Mesendoderm (in vitro differentiated cells): Measurements from ENCODE around the gene ETNK2.

Experiments
- DNase-seq: peaks from one replicate; pipeline ENCODE4 v3.0.0; 2013
- H2AK5ac ChIP-seq: 2 replicates; pipeline ENCODE4 v1.6.1; 2013; ENCODE audit warnings: low read length, inconsistent platforms
- H2BK120ac ChIP-seq: 2 replicates; pipeline ENCODE4 v1.6.1; 2013; ENCODE audit warnings: low read depth, mild to moderate bottlenecking, low read length, moderate library complexity, mixed read lengths
- H2BK15ac ChIP-seq: replicated peaks from 2 replicates; pipeline ENCODE4 v1.6.1; 2013; ENCODE audit warnings: low read depth, mild to moderate bottlenecking, moderate library complexity
- H2BK5ac ChIP-seq: 2 replicates; pipeline ENCODE4 v1.6.1; 2013; ENCODE audit warnings: low read length, inconsistent platforms
- H3K18ac ChIP-seq: 2 replicates; pipeline ENCODE4 v1.6.1; 2013; ENCODE audit warnings: mild to moderate bottlenecking, low read length, mixed read lengths
- H3K23ac ChIP-seq: one replicate; pipeline ENCODE4 v1.6.1; 2013; ENCODE audit warnings: low read length
- H3K27ac ChIP-seq: 2 replicates; pipeline ENCODE4 v1.5.1; 2013; ENCODE audit warnings: low read depth, mild to moderate bottlenecking, inconsistent platforms, low read length, moderate library complexity
- H3K27me3 ChIP-seq: 2 replicates; pipeline ENCODE4 v1.6.1; 2013; ENCODE audit warnings: low read length, control low read depth, mild to moderate bottlenecking, inconsistent platforms; ENCODE audit not compliant: insufficient read depth, poor library complexity
- H3K36me3 ChIP-seq: 2 replicates; pipeline ENCODE4 v1.6.1; 2013; ENCODE audit warnings: low read length, inconsistent platforms; ENCODE audit not compliant: control insufficient read depth, insufficient read depth
- H3K4ac ChIP-seq: one replicate; pipeline ENCODE4 v1.6.1; 2013; ENCODE audit warnings: low read depth, mild to moderate bottlenecking, low read length, moderate library complexity
- H3K4me1 ChIP-seq: 2 replicates; pipeline ENCODE4 v1.6.1; 2013; ENCODE audit warnings: low read depth, low read length, inconsistent platforms; ENCODE audit not compliant: control insufficient read depth
- H3K4me2 ChIP-seq: 2 replicates; pipeline ENCODE4 v1.6.1; 2013; ENCODE audit warnings: low read length
- H3K4me3 ChIP-seq: 2 replicates; pipeline ENCODE4 v1.5.1; 2013; ENCODE audit warnings: mild to moderate bottlenecking, low read length
- H3K56ac ChIP-seq: one replicate; pipeline ENCODE4 v1.6.1; 2013; ENCODE audit warnings: low read length
- H3K79me1 ChIP-seq: 2 replicates; pipeline ENCODE4 v1.6.1; 2013; ENCODE audit warnings: low read length, inconsistent platforms
- H3K79me2 ChIP-seq: 2 replicates; pipeline ENCODE4 v1.6.1; 2013; ENCODE audit warnings: mild to moderate bottlenecking, low read length; ENCODE audit not compliant: control insufficient read depth, insufficient read depth
- H3K9ac ChIP-seq: 2 replicates; pipeline ENCODE4 v1.6.1; 2013; ENCODE audit warnings: low read length, inconsistent platforms
- H4K5ac ChIP-seq: one replicate; pipeline ENCODE4 v1.6.1; 2013; ENCODE audit warnings: low read length
- H4K8ac ChIP-seq: one replicate; pipeline ENCODE4 v1.6.1; 2013; ENCODE audit warnings: low read depth, mild to moderate bottlenecking, control low read depth, low read length, moderate library complexity
- WGBS: extraction: QIAGEN DNeasy Blood & Tissue Kit; methylation state at CpG from one replicate; pipeline ENCODE4 v1.1.7; 2013; ENCODE audit warnings: low lambda C conversion rate, missing lambda C conversion rate; ENCODE audit not compliant: insufficient coverage; ENCODE audit errors: extremely low coverage; 5-methylcytosine and 5-hydroxymethylcytosine counted together

Gene ETNK2

DNA sequence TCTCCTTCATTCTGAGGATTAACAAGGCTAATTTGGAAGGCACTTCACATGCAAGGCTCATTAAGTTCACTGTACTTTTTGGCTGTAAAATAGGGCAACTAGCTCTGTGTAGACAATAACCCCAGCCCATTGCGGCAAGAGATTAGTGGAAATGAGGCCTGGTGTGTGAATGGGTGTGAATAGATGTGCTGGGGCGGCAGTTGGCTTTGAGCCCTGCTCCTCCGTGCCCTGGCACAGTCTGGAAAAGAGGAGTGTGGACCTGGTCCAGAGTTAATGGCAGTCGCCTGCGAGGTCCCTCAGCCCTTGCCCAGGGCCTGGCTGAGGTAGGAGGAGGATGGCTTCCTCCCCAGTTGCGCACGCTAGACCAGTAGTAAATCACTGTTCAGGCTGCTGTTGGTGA is 39.6 kb upstream of the ETNK2 start:
- Histone ChIP-seq H3K36me3 (no peaks in the 10 kb centered on the region), H3K56ac (no peak overlapping the region), H3K4ac (no peak overlapping the region), H3K79me2 (no peaks in the 10 kb centered on the region), H3K27me3 (peaks cover 2% of the 10 kb centered on the region), H3K18ac (no peak overlapping the region), H3K27ac (no peak overlapping the region), H3K79me1 (no peaks in the 10 kb centered on the region), H2BK15ac (no peak overlapping the region), H2BK5ac (no peak overlapping the region), H2BK120ac (no peak overlapping the region), H3K4me3 (no peak overlapping the region), H3K23ac (no peak overlapping the region), H2AK5ac (no peak overlapping the region), H3K4me2 (no peak overlapping the region), H3K9ac (no peak overlapping the region), H4K8ac (no peak overlapping the region), H3K4me1 (no peaks in the 10 kb centered on the region), H4K5ac (no peak overlapping the region)
- no CpG with 5 or more reads among the region's 7 CpGs for WGBS
- no peak for DNase-seq

DNA sequence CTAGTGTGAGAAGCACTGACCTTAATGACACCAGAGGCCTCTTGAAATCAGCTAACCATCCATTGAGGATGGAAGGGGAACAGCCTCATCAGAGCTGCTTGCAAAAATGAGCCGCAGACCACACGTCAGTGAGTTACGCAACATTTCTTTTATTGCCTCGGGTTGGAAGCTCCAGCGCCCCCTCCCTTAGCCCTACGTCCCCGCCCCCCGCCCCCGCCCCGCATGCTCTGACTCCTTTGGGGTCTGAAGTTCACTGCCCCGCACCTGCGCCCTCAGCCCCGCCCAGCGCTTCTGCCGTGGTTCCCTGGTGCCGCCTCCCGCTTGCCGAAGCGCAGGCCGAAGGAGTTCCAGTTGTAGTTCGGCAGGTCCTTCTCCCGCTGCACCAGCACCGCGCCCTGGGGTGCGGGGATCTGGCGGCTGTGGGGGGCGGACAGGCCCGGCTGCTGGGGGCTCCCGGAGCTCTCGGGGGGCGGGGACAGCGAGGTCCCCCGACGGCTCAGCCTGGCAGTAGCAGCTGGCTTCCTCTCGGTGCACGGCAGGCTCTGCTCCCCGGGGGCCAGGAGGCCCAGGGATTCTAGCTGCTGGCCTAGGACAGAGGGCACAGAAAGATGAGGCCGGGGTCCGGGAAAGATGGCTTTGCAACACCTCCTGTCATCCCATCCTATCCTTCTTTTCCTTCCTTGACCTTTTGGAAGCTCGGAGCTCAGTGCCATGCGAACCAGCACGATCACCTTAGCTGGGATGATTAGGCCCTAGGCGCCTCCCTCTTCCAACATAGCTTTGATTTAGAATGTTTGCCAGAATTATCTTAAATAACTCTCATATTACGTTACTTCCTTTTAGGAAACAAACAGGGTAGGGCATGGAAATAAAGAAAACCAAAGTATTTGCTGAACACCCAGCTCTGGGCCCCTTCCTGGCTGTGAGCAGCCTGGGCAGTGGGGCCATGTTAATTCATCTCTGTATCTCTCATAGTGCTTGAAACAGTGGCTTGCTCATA is 38.7 kb upstream of the ETNK2 start:
- Histone ChIP-seq H3K4me1 (no peaks in the 10 kb centered on the region), H3K79me1 (no peaks in the 10 kb centered on the region), H3K18ac (no peak overlapping the region), H3K23ac (no peak overlapping the region), H3K36me3 (no peaks in the 10 kb centered on the region), H3K27me3 (peaks cover 2% of the 10 kb centered on the region), H3K79me2 (no peaks in the 10 kb centered on the region), H3K9ac (no peak overlapping the region), H3K4me2 (no peak overlapping the region), H2BK15ac (no peak overlapping the region), H2AK5ac (no peak overlapping the region), H3K4ac (no peak overlapping the region), H2BK5ac (no peak overlapping the region), H4K8ac (no peak overlapping the region), H3K27ac (no peak overlapping the region), H3K56ac (no peak overlapping the region), H4K5ac (no peak overlapping the region), H2BK120ac (no peak overlapping the region), H3K4me3 (no peak overlapping the region)
- no CpG with 5 or more reads among the region's 44 CpGs for WGBS
- no peak for DNase-seq

- no CpG with 5 or more reads among the region's 11 CpGs for WGBS
- no peak overlapping the region for H3K27ac ChIP-seq
- no peak overlapping the region for H3K4ac ChIP-seq
- no peak overlapping the region for H3K56ac ChIP-seq
- no peak overlapping the region for H3K18ac ChIP-seq
- H2BK5ac ChIP-seq, result no peak overlapping the region
- no peaks in the 10 kb centered on the region for H3K79me2 ChIP-seq
- H3K36me3 ChIP-seq, result no peaks in the 10 kb centered on the region
- H3K9ac ChIP-seq, result no peak overlapping the region
- no peak overlapping the region for H2BK120ac ChIP-seq
- H3K27me3 ChIP-seq, result peaks cover 2% of the 10 kb centered on the region
- no peak overlapping the region for H3K4me2 ChIP-seq
- H2BK15ac ChIP-seq, result no peak overlapping the region
- H4K8ac ChIP-seq, result no peak overlapping the region
- no peak overlapping the region for H4K5ac ChIP-seq
- no peak for DNase-seq
- H3K4me1 ChIP-seq, result no peaks in the 10 kb centered on the region
- no peak overlapping the region for H3K23ac ChIP-seq
- no peaks in the 10 kb centered on the region for H3K79me1 ChIP-seq
- no peak overlapping the region for H2AK5ac ChIP-seq
- no peak overlapping the region for H3K4me3 ChIP-seq
Observed at GRCh38 chr1:204188959-204189639, 37.3 kb upstream of the ETNK2 start.

DNA sequence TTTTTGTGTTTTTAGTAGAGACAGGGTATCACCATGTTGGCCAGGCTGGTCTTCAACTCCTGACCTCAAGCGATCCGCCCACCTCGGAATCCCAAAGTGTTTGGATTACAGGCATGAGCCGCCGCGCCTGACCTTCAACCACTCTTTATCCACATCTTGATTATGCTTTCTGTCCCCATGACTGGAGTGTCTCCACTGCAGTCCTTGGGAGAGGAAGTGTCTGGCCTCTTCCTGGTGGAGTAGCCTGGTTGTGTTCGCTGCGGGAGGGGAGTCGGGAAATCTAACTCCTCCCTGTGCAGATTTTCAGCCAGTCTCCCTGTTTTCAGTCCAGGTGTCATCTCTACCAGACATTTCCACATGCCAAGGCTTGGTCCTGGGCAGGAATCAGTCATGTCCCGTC is 34.8 kb upstream of the ETNK2 start:
- Histone ChIP-seq H2BK5ac (no peak overlapping the region), H3K79me2 (no peaks in the 10 kb centered on the region)

DNA sequence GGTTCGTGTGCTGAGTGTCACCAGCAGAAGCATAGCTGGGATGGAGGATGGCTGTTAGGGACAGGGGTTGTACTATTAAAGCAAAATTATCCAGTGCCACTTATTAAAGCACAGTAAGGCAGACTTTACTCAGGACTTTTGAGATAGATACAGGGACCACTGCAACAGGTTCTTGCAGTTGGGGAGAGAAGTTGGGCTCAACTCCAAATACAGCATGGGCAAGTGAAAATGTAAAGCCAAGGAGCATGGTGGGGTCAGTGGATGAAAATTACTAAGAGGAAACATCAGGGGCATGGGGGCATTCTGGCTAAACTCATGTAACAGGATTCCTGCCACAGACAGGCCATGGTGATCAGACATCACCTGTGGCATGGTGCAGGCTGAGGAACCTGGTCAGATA is 29.3 kb upstream of the ETNK2 start:
- no peak for DNase-seq
- no peak overlapping the region for H3K18ac ChIP-seq
- no peak overlapping the region for H2AK5ac ChIP-seq
- H2BK5ac ChIP-seq, result no peak overlapping the region
- H3K9ac ChIP-seq, result no peak overlapping the region
- no peak overlapping the region for H4K8ac ChIP-seq
- H3K4me3 ChIP-seq, result no peak overlapping the region
- H4K5ac ChIP-seq, result no peak overlapping the region
- H3K4me1 ChIP-seq, result no peaks in the 10 kb centered on the region
- no peak overlapping the region for H3K4me2 ChIP-seq
- WGBS, result no CpG with 5 or more reads among the region's 1 CpG
- no peaks in the 10 kb centered on the region for H3K36me3 ChIP-seq
- no peaks in the 10 kb centered on the region for H3K27me3 ChIP-seq
- H3K79me2 ChIP-seq, result no peaks in the 10 kb centered on the region
- H2BK15ac ChIP-seq, result no peak overlapping the region
- H3K23ac ChIP-seq, result no peak overlapping the region
- H3K4ac ChIP-seq, result no peak overlapping the region
- H2BK120ac ChIP-seq, result no peak overlapping the region
- no peaks in the 10 kb centered on the region for H3K79me1 ChIP-seq
- H3K27ac ChIP-seq, result no peak overlapping the region
- no peak overlapping the region for H3K56ac ChIP-seq

More for the DNA sequence above, 34.8 kb upstream of the ETNK2 start:
- Histone ChIP-seq H3K9ac (no peak overlapping the region), H3K23ac (no peak overlapping the region), H4K5ac (no peak overlapping the region), H3K4me1 (no peaks in the 10 kb centered on the region), H3K27me3 (peaks cover 2% of the 10 kb centered on the region), H3K36me3 (no peaks in the 10 kb centered on the region), H3K18ac (no peak overlapping the region), H3K4me2 (no peak overlapping the region), H4K8ac (no peak overlapping the region), H3K27ac (no peak overlapping the region), H3K4ac (no peak overlapping the region), H2BK120ac (no peak overlapping the region), H3K4me3 (no peak overlapping the region), H3K79me1 (no peaks in the 10 kb centered on the region), H2AK5ac (no peak overlapping the region), H3K56ac (no peak overlapping the region), H2BK15ac (no peak overlapping the region)
- no CpG with 5 or more reads among the region's 10 CpGs for WGBS
- no peak for DNase-seq
